GM12878 (cell line): ENCODE data around the gene CREB5. TPM values are rescaled to one million over a fixed set of nuclear protein-coding genes. Genes with fewer than 3 reads are reported as not detected.

Experiments
- BACH1 ChIP-seq: fragments of 450-650 bp; IDR thresholded peaks from 2 replicates; pipeline ENCODE4 v1.6.1; 2017; ENCODE audit warnings: mild to moderate bottlenecking, borderline replicate concordance
- CTCF ChIP-seq, 3 experiments: IDR thresholded peaks in 2 of 3; conservative IDR thresholded peaks in 1 of 3; 2 replicates each; pipeline ENCODE4 v1.5.1; 2011; ENCODE audit warnings: low read depth in 3 of 3, low read length in 3 of 3, mild to moderate bottlenecking in 3 of 3, control low read depth in 2 of 3, moderate library complexity in 2 of 3, inconsistent platforms in 1 of 3, mixed read lengths in 1 of 3; ENCODE audit not compliant: control insufficient read depth in 2 of 3, insufficient read depth in 1 of 3; ENCODE audit errors: extremely low read depth in 1 of 3
- ELK1 ChIP-seq: IDR thresholded peaks from 2 replicates; pipeline ENCODE4 v1.6.1; 2012; ENCODE audit warnings: low read depth, low read length, improper control_type of control experiment
- FOXM1 ChIP-seq: IDR thresholded peaks from 2 replicates; pipeline ENCODE4 v1.6.1; 2012; ENCODE audit warnings: low read depth, mild to moderate bottlenecking, inconsistent platforms, low read length, moderate library complexity
- MEF2B ChIP-seq: fragments of 450-650 bp; IDR thresholded peaks from 2 replicates; pipeline ENCODE4 v1.6.1; 2018; ENCODE audit warnings: mild to moderate bottlenecking, moderate library complexity; ENCODE audit not compliant: partially characterized antibody, poor library complexity, severe bottlenecking
- POU2F2 ChIP-seq: IDR thresholded peaks from 3 replicates; pipeline ENCODE4 v1.6.1; 2011; ENCODE audit warnings: low read depth, mild to moderate bottlenecking, low read length, borderline replicate concordance
- RAD51 ChIP-seq: fragments of 450-650 bp; IDR thresholded peaks from 2 replicates; pipeline ENCODE4 v1.6.1; 2016; ENCODE audit warnings: moderate library complexity, mild to moderate bottlenecking, inconsistent platforms
- ZBED1 ChIP-seq: IDR thresholded peaks from 2 replicates; pipeline ENCODE4 v1.6.1; 2016; ENCODE audit warnings: borderline replicate concordance
- ZNF384 ChIP-seq: IDR thresholded peaks from 2 replicates; pipeline ENCODE4 v1.6.1; 2012; ENCODE audit warnings: low read depth, mild to moderate bottlenecking, low read length, improper control_type of control experiment, borderline replicate concordance
- polyA plus RNA-seq, 11 experiments: library from polyadenylated mRNA; depleted of rRNA in 4 of 11; unstranded in 6 of 11; stranded (reverse) in 5 of 11; fragments of >200 nt; fragmentation: Nextera tagmentation in 4 of 11; fragmentation: Illumina TruSeq in 1 of 11; extraction: Ambion mirVana in 4 of 11; extraction: Trizol in 1 of 11; gene quantifications; 1 replicate in 1 of 11; 2 replicates in 10 of 11; pipeline versions ENCODE4 v1.2.1 to v1.2.3, GENCODE V29; 2011 to 2016; ENCODE audit warnings: inconsistent platforms in 2 of 11, missing spikeins in 2 of 11, low read depth in 1 of 11
- total RNA-seq, 4 experiments: library from RNA; depleted of rRNA in 3 of 4; stranded (reverse); fragments of >200 nt in 3 of 4; fragmentation: Illumina TruSeq in 1 of 4; extraction: Trizol in 1 of 4; gene quantifications; 2 replicates each; pipeline versions ENCODE4 v1.2.1 to v1.2.3, GENCODE V29; 2013 to 2021

The CREB5 gene
- total and polyA plus RNA-seq, 10 of the 15 experiments (the other 5 are each of a cell fraction or from before 2014, with no cell fraction given), result 12.9 to 74.1 (median 53.0) TPM

GRCh38 chr7:28389504-28390395 is 22.6 kb upstream of the CREB5 start (continued):
- TF ChIP-seq CTCF (IDR thresholded peaks at IDR 0.05 in 2 of 3, conservative IDR thresholded peaks at IDR 0.05 in 1 of 3; ENCODE audit: control insufficient read depth in 2 of 3, extremely low read depth in 1 of 3, insufficient read depth in 1 of 3, low read depth in 3 of 3, low read length in 3 of 3) (peak; percentile 56 to 71 (median 61)), MEF2B (no peak), ELK1 (no peak), BACH1 (no peak), ZBED1 (no peak), ZNF384 (peak; percentile 98), POU2F2 (no peak), RAD51 (peak; percentile 17; the same call in 1 of the 2 replicates), FOXM1 (0 out of 2 replicates have a peak, but pooled peaks have one; percentile 22)
